Peyer's patch (tissue), 4 donors: ENCODE results near the gene FCRL5.

ENCODE experiments used
- CTCF ChIP-seq, 6 experiments: fragments of 450-650 bp in 4 of 6; fragments of 200-600 bp in 2 of 6; sonication (generic) in 1 of 6; IDR thresholded peaks; one replicate each; pipeline ENCODE4 v1.5.1; 2017 to 2019; ENCODE audit warnings: antibody characterized with exemption in 6 of 6, mild to moderate bottlenecking in 3 of 6, moderate library complexity in 1 of 6
- POLR2A ChIP-seq, 2 donors: fragments of 450-650 bp; IDR thresholded peaks; one replicate each; pipeline ENCODE4 v1.5.1; 2017; ENCODE audit warnings: antibody characterized with exemption in 2 of 2, mild to moderate bottlenecking in 2 of 2, moderate library complexity in 2 of 2

- no peak for TF ChIP-seq CTCF (IDR thresholded peaks at IDR 0.05)
- TF ChIP-seq POLR2A (IDR thresholded peaks at IDR 0.05): no peak
Observed at GRCh38 chr1:157577420-157577819, 25.1 kb upstream of the FCRL5 start.
